ENCODE measurements around the gene NDUFB4. TPM values are rescaled to one million over a fixed set of nuclear protein-coding genes. Genes with fewer than 3 reads are reported as not detected.

The NDUFB4 gene
- total and polyA plus RNA-seq, 9 of the 15 experiments (the other 6 are each of a cell fraction or from before 2014, with no cell fraction given) = 124 to 670 (median 227) TPM

GRCh38 chr3:120642368-120642948 lies 46.3 kb downstream of the NDUFB4 start (continued):
- TF ChIP-seq ZNF318 (IDR thresholded peaks at IDR 0.05; ENCODE audit: borderline replicate concordance in 1 of 2, low read depth in 1 of 2) (peak in 1 of 2 experiments; percentile 67; a peak in 1 of 4 replicates), CHCHD3 (CRISPR knock-in tag; IDR thresholded peaks at IDR 0.05) (no peak), SMARCA4 (IDR thresholded peaks at IDR 0.05) (peak; percentile 77), HINFP (tag; conservative IDR thresholded peaks at IDR 0.05; ENCODE audit: low read depth) (0 out of 2 replicates have a peak, but pooled peaks have one; percentile 4), BHLHE40 (IDR thresholded peaks at IDR 0.05; ENCODE audit: low read length) (peak; percentile 70)

Measured in K562 (cell line).